CD4-positive, alpha-beta T cell treated with Interleukin-15 for 1 hour (primary cell): Measurements from ENCODE around the gene CD84.
A peak's percentile ranks its signal among the peaks of the same experiment; 100 is the strongest.
"Not testable (repeated sequence)": the region's sequence is repeated elsewhere in the genome, so short reads cannot be mapped to it uniquely, and the experiment has no call there.

ENCODE experiments used
- DNase-seq: peaks from one replicate; pipeline ENCODE4 v3.0.0-alpha.2; 2020

Gene CD84

DNA sequence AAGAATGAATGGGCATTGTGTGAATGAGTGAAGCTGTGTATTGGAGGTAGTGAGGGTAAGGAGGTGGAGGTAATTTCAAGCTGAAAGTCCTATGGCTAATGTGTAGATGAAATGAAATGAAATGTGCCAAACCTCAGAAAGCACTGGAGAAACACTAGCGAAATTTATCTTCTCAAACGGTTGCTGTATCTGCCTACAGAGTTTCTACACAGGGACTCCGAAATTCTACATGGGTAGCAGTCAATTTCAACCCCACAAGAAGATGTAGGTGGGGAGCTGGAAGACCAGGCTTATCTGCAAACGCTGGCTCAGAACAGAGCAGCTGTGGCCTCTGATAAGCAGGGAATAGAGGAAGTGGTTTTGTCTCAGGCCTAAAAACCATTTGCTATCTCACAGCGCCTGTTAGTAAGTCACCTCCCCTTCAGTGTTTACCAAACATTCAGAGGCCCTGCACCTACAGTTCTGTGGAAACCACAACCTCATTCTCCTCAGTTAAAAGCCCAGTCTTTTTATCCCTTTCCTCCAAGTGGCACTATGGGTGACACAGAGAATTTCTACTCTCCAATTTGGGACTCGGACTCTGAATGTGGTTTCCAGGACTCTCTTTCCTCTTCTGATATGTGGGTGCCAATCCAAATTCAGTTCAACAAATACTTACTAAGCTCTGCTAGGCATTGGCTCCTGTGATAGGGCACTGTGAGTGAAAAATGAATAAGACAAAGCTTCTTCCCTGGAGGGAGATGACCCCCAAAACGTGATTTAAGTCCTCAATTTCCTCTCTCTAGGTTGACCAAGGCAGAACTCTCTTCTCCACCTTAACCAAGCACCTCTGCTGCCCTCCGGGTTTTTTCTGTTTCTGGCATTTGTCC, 39.1 kb downstream of the CD84 start:
- DNase-seq, result peak; percentile 62

DNA sequence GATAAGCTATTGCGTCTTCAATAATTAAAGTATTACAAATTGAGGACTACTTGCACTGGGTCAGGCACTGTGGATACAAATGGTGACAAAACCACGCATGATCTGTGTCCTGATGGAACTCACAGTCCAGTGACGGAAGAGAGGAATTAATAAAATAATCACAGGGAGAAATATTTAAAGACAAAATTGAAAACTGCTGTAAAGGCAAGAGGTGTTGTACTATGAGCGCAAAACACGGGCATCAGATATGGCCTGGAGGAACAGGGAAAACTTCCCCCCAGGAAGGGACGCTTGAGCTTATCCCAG, 39.7 kb downstream of the CD84 start:
- DNase-seq, result no peak

DNA sequence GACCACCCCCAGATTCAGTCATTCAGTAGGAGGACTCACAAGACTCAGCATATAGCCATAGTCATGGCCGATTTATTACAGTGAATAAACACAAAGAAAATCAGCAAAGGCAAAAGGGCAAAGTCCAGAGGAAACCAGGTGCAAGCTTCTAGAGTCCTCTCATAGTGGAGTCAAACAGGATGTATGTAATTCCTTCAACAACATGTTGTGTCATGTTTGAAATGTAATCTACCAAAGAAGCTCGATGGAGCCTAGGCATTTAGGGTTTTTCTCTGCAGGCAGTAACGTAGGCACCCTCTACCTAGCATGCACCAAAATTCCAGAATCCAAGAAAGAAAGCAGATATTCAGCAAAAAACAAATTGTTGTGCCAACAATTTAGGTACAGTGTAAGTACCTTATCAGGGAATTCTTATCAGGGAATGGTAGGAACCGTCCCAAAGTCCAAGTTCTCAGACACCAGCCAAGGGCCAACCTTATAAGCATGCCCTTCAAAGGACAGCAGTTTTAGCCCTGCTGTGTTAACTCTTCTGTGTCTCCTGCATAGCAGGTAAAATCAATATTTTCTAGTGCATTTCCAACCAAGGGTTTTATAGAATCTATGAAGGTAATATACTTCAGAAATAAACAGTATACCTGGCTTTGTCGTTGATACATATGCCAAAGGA, 40.2 kb downstream of the CD84 start:
- DNase-seq, result no peak

DNA sequence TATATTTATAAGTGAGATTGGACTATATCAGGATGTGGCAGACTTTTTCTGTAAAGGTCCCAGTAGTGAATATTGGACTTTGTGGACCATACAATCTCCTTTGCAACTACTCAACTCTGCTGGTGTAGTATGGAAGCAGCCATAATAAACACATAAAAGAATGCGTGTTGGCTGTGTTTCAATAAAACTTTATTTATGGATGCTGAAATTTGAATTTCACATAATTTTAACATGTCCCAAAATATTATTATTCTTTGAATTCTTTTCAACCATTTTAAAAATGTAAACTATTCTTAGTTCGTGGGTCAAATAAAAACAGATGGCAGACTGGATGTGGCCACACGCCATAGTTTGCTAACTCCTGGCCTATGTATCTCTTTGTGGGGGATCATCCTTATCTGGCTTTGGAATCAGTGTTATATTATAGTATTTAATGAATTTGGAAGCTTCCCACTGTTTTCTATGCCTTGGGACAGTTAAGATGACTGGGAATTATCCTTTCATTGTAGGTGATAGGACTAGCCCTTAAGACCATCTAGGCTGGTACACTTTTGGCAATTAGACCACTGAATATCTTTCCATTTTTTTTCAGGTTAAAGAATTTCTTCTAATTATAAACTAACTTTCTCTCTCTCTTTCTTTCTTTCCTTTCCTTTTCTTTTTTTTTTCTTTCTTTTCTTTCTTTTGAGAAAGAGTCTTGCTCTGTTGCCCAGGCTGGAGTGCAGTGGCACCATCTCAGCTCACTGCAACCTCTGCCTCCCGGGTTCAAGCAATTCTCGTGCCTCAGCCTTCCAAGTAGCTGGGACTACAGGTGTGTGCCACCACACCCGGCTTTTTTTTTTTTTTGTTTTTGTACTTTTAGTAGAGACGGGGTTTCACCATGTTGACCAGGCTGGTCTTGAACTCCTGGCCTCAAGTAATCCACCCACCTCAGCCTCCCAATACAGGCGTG, 41.3 kb downstream of the CD84 start:
- no peak for DNase-seq

DNA sequence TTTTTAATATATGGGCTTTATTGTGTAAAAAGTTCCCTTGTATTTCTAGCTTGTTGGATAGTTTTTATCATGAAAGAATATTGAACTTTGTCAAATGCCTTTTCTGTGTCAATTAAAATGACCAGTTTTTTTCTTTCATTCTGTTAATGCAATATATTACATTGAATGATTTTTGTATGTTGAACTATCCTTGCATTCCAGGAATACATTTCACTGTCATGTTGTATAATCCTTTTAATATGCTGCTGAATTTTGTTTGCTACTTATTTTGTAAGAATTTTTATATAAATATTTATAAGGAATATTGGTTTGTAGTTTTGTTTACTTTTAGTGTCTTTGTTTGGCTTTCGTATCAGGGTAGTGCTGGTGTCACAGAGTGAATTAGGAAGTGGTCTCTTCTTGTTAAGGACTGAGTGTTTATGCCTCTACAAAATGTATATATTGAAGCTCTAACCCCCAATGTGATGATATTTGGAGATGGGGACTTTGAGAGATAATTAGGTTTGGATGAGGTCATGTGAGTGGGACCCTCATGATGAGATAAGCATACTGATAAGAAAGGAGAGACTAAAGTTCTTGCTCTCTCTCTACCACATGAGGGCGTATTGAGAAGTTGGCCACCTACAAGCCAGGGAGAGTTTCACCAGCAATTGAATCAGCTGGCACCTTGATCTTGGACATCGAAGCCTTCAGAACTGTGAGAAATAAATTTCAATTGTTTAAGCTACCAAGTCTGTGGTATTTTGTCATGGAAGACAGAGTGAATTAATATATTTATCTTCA, 44.3 kb downstream of the CD84 start:
- no peak for DNase-seq

DNA sequence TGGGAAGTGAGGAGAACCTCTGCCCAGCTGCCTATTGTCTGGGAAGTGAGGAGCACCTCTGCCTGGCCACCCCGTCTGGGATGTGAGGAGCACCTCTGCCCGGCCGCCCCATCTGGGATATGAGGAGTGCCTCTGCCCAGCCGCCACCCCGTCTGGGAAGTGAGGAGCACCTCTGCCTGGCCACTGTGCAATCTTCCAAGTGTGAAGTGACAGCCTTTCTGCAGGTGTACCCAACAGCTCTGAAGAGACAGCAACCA, 46.8 kb downstream of the CD84 start:
- not testable (repeated sequence) for DNase-seq

DNA sequence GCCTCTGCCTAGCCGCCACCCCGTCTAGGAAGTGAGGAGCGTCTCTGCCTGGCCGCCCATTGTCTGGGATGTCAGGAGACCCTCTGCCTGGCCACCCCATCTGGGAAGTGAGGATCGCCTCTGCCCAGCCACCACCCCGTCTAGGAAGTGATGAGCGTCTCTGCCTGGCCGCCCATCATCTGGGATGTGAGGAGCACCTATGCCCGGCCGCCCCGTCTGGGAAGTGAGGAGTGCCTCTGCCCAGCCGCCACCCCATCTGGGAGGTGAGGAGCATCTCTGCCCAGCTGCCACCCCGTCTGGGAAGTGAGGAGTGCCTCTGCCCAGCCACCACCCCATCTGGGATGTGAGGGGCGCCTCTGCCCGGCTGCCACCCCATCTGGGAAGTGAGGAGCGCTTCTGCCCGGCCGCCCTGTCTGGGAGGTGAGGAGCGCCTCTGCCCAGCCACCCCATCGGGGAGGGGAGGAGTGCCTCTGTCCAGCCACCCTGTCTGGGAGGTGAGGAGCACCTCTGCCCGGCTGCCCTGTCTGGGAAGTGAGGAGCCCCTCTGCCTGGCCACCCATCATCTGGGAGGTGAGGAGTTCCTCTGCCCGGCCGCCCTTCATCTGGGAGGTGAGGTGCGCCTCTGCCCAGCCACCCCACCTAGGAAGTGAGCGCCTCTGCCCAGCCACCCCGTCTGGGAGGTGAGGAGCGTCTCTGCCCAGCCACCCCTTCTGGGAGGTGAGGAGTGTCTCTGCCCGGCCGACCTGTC, 47.3 kb downstream of the CD84 start:
- not testable (repeated sequence) for DNase-seq

DNA sequence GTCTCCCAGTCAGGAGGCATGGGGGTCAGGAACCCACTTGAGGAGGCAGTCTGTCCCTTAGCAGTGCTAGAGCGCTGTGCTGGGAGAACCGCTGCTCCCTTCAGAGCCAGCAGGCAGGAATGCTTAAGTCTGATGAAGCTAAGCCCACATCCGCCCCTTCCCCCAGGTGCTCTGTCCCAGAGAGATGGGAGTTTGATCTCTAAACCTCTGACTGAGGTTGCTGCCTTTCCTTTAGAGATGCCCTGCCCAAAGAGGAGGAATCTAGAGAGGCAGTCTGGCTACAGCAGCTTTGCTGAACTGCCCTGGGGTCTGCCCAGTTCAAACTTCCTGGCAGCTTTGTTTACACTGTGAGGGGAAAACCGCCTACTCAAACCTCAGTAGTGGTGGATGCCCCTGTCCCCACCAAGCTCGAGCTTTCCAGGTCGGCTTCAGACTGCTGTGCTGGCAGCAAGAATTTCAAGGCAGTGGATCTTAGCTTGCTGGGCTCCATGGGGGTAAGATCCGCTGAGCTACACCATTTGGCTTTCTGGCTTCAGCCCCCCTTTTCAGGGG, 49.8 kb downstream of the CD84 start:
- DNase-seq, result not testable (repeated sequence)

DNA sequence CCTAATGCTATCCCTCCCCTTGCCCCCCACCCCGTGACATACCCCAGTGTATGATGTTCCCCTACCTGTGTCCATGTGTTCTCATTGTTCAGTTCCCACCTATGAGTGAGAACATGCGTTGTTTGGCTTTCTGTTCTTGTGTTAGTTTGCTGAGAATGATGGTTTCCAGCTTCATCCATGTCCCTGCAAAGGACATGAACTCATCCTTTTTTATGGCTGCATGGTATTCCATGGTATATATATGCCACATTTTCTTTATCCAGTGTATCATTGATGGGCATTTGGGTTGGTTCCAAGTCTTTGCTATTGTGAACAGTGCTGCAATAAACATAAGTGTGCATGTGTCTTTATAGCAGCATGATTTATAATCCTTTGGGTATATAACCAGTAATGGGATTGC, 55.5 kb downstream of the CD84 start:
- not testable (repeated sequence) for DNase-seq

DNA sequence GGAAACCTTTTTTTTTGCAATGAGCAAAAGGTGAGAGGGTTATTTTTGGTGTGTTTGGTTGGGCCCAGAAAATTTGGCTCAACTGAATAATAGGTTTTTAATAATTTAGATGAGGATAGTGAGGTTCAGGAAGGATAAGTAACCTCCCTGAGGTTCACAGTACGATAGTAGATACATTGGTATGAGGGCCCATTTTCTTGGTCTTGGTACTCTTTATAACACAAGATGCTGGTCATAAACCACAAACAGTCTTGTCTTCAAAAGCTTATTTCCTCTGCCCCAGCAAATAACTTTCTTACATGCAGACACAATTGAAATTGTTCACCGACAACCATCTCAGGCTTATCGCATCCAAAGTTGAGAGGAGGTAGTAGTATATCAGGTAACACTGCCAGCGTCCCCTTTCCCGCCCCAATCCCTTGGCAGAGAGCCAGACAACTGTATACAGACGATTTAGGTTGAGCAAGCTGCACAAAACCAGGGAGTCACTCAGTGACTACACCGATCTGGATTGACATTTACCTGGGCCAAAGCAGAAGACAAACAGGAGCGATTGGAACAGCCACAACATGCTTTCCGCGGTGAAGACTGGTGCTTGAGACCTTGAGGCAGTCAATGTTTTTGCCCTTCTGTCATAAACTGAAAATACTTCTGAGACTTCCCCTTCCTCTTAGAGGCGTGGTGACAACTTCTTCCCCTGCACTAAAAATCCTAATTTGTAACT, 56.5 kb downstream of the CD84 start, which contains the start of gene SLAMF6:
SLAMF6 (minus strand) TSS at position 634 of the 724 bp plus-strand sequence; CDS start at position 571, 63 bp downstream.
- peak; percentile 32 for DNase-seq

DNA sequence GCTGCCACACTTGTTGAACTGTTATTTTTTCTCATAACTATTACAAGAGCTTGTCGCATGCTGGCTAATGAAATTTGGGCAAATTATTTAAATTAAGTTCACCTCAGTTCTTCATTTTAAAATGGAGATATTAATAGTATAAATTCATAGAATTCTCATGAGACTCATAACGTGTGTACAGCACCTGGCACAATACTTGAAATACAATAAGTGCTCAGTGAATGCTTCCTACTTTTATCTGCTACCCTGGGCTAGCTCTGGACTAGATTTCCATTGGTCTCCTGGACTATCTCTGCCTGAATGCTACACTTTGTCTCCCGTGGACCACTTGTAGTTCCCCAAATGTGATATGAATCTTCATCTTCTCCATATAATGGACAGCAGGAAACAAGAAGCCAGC, 57.2 kb downstream of the CD84 start:
- DNase-seq, result no peak

DNA sequence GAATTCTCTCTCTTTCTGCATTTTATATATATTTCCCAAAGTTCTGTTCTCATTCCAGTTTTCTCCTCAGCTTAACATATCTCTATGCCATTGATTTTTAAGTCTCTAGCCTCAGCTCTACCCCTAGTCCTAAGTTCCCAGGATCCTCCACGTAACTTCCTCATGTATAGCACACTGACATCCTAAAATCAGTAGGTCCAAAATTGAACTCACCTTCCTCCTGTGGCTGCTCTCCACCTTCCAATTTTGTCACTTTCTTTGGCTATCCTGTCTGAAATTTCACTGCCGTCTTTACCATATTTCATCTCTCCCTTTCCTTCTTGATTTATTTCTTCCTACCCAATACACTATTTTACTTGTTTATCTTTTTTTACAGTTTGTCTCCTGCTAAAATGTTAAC, 57.7 kb downstream of the CD84 start:
- DNase-seq, result no peak

DNA sequence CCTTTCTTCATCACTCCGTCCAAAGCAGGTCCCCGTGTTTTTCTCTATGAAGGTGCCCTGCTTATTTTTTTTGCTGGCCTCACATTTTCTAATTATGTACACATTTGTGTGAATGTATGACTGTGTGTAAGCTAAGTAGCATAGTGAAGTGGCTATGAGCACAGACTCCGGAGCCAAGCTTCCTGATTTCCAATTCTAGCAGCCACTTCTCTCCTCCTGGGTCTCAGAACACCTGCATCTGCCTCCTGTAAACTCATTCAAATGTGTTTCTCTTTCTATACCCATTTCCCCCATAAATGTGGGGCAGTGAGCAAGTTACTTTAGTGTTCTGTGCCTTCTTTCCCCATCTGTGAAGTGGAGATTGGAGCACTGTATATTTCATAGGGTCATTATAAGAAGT, 58.3 kb downstream of the CD84 start:
- no peak for DNase-seq

DNA sequence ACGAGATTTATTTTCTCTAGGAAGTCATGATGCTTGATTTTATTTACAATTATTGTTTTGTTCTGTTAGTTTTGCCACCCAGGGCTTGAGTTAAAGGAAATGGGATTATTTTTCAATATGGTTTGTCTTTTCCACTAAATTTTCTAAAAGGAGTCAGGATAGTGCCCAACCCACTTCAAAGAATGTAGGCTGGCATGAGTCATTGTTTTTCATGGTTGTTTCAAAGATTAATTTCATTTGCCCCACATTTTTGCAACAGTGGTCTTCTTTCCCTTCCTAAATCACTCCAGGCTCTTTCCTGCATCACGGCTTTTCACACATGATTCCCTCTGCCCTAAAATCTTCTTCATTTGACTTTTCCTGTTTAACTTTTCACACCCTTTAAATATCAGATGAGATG, 58.7 kb downstream of the CD84 start:
- DNase-seq, result no peak

DNA sequence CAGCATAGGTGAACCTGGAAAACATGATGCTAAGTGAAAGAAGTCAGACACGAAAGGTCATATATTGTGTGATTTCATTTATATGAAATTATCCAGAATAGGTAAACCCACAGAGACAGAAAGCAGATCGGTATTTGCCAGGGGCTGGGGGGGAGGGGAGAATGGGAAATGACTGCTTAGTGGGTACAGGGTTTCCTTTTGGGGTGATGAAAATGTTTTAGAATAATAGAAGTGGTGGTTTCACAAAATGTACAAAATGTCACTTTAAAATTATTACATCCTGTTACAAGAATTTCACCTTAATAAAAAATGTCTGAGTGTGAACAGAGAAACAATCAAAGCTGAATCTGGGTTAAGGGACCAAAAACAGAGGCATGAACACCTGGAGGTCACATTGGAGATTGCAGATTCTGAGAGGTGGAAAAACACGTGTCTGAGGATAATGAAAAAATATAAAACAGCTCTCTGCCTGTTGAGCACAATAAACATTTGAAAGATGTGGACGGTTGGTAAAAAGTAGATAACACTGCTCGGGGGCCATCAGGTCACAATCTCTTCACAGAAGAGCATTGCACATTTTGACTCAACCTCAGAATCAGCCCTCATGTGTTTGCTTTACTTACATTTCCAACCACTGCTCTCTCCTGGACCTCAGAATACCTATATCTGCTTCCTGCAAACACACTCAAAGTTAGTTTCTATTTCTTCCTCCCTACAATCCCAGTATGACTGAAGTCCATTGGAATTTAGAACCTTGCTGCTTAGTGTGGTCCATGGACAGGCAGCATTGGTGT, 59.5 kb downstream of the CD84 start:
- no peak for DNase-seq

DNA sequence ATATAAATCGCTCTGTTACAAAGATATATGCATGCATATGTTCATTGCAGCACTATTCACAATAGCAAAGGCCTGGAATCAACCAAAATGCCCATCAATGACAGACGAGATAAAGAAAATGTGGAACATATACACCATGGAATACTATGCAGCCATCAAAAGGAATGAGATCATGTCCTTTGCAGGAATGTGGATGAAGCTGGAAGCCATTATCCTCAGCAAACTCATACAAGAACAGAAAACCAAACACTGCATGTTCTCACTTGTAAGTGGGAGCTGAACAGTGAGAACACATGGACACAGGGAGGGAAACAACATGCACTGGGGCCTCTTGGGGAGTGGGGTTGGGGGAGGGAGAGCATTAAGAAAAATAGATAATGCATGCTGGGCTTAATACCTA, 61.8 kb downstream of the CD84 start:
- DNase-seq, result not testable (repeated sequence)

DNA sequence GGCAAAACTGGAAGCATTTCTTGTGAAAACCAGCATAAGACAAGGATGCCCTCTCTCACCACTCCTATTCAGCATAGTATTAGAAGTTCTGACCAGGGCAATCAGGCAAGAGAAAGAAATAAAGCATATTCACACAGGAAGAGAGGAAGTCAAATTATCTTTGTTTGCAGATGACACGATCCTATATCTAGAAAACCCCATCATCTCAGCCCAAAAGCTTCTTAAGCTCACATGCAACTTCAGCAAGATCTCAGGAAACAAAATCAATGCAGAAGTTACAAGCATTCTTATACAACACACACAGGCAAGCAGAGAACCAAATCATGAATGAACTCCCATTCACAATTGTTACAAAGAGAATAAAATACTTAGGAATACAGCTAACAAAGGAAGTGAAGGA, 63.4 kb downstream of the CD84 start:
- DNase-seq, result not testable (repeated sequence)

DNA sequence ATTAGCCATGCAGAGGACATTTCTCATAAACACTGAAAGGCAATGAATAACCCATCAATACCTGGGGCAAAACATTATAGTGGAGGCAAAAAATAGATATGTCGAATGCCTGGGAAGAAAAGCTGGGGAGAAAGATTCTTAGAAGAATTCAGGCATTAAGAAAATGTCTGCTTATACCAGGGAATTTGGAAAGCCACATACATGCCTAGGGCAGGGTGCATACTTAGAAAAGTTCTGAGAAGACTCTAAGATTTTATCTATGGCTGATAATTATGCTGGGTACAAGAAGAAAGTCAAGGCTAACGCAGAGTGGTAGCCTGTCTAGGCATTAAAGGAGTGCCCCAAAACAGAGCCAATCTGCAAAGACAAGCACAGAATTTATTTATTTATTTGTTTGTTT, 74.6 kb downstream of the CD84 start:
- no peak for DNase-seq

DNA sequence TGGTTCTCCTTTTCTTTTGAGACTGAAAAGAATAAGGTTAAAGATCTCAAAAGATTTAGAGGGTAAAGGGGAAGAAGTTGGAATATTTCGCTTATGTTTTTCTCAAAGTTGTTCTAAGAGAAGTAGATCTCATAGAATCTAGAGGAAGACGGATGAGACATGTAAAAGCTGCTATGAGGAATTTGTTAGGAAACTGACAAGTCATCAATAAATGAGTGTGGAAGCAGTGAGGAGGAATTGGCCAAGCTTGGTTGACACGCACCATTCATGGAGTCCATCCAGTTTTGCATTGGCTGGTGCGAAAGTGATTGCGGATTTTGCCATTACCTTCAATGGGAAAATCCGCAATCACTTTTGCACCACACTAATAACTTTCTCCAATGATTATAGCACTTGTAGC, 76.2 kb downstream of the CD84 start:
- DNase-seq, result no peak

DNA sequence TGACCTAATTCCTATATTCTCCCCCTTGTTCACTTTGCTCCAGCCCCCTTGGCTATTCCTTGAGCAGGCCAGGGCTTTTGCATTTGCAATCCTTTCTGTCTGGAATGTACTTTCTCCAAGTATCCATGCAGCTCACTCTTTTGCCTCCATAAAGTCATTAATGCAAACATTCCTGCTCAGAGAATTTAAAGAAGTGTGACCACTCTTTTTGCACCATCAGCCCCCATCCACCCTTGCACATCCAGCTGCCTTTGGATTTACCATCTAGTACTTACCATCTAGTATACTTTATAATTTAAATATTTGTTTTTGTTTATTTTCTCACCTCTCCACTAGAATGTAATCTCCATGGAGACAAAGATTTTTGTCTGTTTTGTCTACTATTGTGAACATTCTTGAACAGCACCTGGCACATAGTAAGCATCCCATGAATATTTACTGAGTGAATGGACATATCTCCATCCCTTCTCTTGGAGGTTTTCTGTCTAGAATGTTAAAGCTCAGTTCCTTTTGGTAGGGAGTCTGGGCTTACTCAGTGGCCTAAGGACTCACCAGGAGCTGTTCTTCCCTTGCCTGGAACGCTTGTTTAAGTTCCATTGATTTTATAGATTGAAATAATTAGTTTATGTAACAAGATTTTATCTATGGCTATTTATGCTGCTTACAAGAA, 78.8 kb downstream of the CD84 start:
- DNase-seq, result no peak
